Right lobe of liver (tissue), 6 donors: ENCODE data around the gene CES4A. TPM values are rescaled to one million over a fixed set of nuclear protein-coding genes. Genes with fewer than 3 reads are reported as not detected.
A peak's percentile ranks its signal among the peaks of the same experiment; 100 is the strongest.

ENCODE experiments used
- ATAC-seq, 4 donors: fragments of 200-7000 bp; cut with Tn5 transposase; one replicate each; pipeline ENCODE4 v1.9.1; 2020; ENCODE audit warnings: mild to moderate bottlenecking in 4 of 4, moderate library complexity in 4 of 4
- DNase-seq, 3 donors: peaks; one replicate each; pipeline ENCODE4 v3.0.0-alpha.2; 2020
- H3K27ac ChIP-seq, 3 donors: fragments of 200-600 bp; one replicate each; pipeline ENCODE4 v1.8.0; 2022
- H3K27me3 ChIP-seq, 2 donors: fragments of 200-600 bp; one replicate each; pipeline ENCODE4 v1.8.0; 2022
- H3K36me3 ChIP-seq, 4 donors: fragments of 200-600 bp; sonication (generic) in 1 of 4; one replicate each; pipeline versions ENCODE4 v1.5.1 to v1.8.0; 2017 to 2022; ENCODE audit warnings: control low read depth in 1 of 4
- H3K4me1 ChIP-seq, 4 donors: fragments of 200-600 bp; sonication (generic) in 1 of 4; one replicate each; pipeline versions ENCODE4 v1.5.1 to v1.8.0; 2017 to 2022; ENCODE audit warnings: control low read depth in 1 of 4
- H3K4me3 ChIP-seq, 3 donors: fragments of 200-600 bp; one replicate each; pipeline ENCODE4 v1.8.0; 2022
- H3K9me3 ChIP-seq, 4 donors: fragments of 200-600 bp; sonication (generic) in 1 of 4; one replicate each; pipeline versions ENCODE4 v1.5.1 to v1.8.0; 2017 to 2022; ENCODE audit warnings: control low read depth in 1 of 4
- POLR2A ChIP-seq: fragments of 450-650 bp; IDR thresholded peaks from one replicate; pipeline ENCODE4 v1.6.1; 2017; ENCODE audit warnings: antibody characterized with exemption, mild to moderate bottlenecking
- WGBS: methylation state at CpG from one replicate; pipeline ENCODE4 v1.1.6; 2018; ENCODE audit warnings: low coverage, low lambda C conversion rate; ENCODE audit not compliant: insufficient coverage; ENCODE audit errors: missing lambda C conversion rate; 5-methylcytosine and 5-hydroxymethylcytosine counted together
- intact Hi-C, 2 donors: fragments of 100-400 bp; cut with DNase I; formaldehyde crosslinking; loops; one replicate each; pipeline versions ENCODE4 v1.11.2 to v1.14.1; 2022
- total RNA-seq, 6 experiments: library from RNA; depleted of rRNA in 2 of 6; stranded (reverse); fragments of >200 nt in 2 of 6; fragmentation: NEBNext Ultra II Directional in 3 of 6; extraction: Animal tissue kit (Norgen Biotek cat#: 25700) in 3 of 6; gene quantifications; one replicate each; pipeline versions ENCODE4 v1.1.0 to v1.2.4, GENCODE V29; 2016 to 2023
- TF ChIP-seq, protein P1 (sequence below), 4 donors: fragments of 200-600 bp in 3 of 4; fragments of 450-650 bp in 1 of 4; IDR thresholded peaks; one replicate each; pipeline versions ENCODE4 v1.5.1 to v1.8.0; 2016 to 2022; ENCODE audit warnings: antibody characterized with exemption in 4 of 4, mild to moderate bottlenecking in 2 of 4
- donor health status: DM: no; HTN: yes; CAD: no.
- donor health status: DM: no; HTN: no; CAD: no.
- donor health status: DM: no; HTN: no; CAD: no.
- donor health status: DM: no; HTN: yes; CAD: no.
- donor health status: DM: no; HTN: yes; CAD: no.

Gene CES4A
- total RNA-seq, 6 experiments from 2014 or later, result 5.2 to 54.7 (median 15.3) TPM

DNA sequence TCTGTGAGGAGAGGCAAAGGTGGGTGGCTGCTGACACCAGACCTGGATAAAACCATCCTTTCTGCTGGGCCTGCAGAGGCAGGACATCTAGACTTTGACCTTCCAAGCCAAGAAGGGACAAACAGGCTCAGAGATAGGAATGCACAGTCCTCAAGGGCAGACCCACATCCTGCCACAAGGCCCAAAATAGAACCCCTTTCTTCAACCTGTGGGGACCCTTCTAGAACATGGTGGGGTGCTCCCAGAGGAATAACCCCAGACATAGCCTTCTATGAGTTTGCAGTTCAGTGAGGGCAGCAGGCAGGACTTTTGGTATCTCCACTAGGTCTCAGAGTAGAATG lies 36.8 kb downstream of the CES4A start:
- no peak overlapping the region for H3K27ac ChIP-seq
- no peaks in the 10 kb centered on the region for H3K27me3 ChIP-seq
- no peaks in the 10 kb centered on the region for H3K9me3 ChIP-seq
- TF ChIP-seq, protein P1, sequence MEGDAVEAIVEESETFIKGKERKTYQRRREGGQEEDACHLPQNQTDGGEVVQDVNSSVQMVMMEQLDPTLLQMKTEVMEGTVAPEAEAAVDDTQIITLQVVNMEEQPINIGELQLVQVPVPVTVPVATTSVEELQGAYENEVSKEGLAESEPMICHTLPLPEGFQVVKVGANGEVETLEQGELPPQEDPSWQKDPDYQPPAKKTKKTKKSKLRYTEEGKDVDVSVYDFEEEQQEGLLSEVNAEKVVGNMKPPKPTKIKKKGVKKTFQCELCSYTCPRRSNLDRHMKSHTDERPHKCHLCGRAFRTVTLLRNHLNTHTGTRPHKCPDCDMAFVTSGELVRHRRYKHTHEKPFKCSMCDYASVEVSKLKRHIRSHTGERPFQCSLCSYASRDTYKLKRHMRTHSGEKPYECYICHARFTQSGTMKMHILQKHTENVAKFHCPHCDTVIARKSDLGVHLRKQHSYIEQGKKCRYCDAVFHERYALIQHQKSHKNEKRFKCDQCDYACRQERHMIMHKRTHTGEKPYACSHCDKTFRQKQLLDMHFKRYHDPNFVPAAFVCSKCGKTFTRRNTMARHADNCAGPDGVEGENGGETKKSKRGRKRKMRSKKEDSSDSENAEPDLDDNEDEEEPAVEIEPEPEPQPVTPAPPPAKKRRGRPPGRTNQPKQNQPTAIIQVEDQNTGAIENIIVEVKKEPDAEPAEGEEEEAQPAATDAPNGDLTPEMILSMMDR (IDR thresholded peaks at IDR 0.05), result no peak
- no peak for TF ChIP-seq POLR2A
- DNase-seq (peak in 1 of 3 donors; percentile 18), ATAC-seq (no peak)
- H3K36me3 ChIP-seq, result no peaks in the 10 kb centered on the region
- H3K4me3 ChIP-seq, result no peak overlapping the region
- intact Hi-C loops, result loop anchor here in 1 of 2 donors (10.0 kb wide), 1 partner anchor 80 kb away; the partner anchor contains the start of gene PHAF1
- H3K4me1 ChIP-seq, result peaks cover 0 to 3% (median under 1%) of the 10 kb centered on the region in 4 donors

- TF ChIP-seq, protein P1 (IDR thresholded peaks at IDR 0.05), result no peak
- TF ChIP-seq POLR2A, result no peak
- peak in 1 of 3 donors; percentile 27 for DNase-seq
- intact Hi-C loops, result loop anchor here in 1 of 2 donors (10.0 kb wide), 1 partner anchor 78 kb away; the partner anchor contains the start of gene PHAF1
- no peak overlapping the region for H3K27ac ChIP-seq
- no peaks in the 10 kb centered on the region for H3K36me3 ChIP-seq
- H3K4me3 ChIP-seq, result no peak overlapping the region
- peaks cover 0 to 15% (median 6%) of the 10 kb centered on the region in 4 donors for H3K4me1 ChIP-seq
- no peaks in the 10 kb centered on the region for H3K9me3 ChIP-seq
- no peak for ATAC-seq
- 96% methylated on average over 3 of the region's 4 CpGs for WGBS
- H3K27me3 ChIP-seq, result no peaks in the 10 kb centered on the region
These were observed 38.2 kb downstream of the CES4A start for GRCh38 chr16:67026570-67026969.

- Histone ChIP-seq H3K27ac (no peak overlapping the region), H3K4me3 (no peak overlapping the region), H3K4me1 (peaks cover 0 to 15% (median 6%) of the 10 kb centered on the region in 4 donors), H3K36me3 (no peaks in the 10 kb centered on the region), H3K9me3 (no peaks in the 10 kb centered on the region), H3K27me3 (no peaks in the 10 kb centered on the region)
- TF ChIP-seq, protein P1 (IDR thresholded peaks at IDR 0.05), result no peak
- no peak for TF ChIP-seq POLR2A
- ATAC-seq, result no peak
- 93% methylated on average over 5 of the region's 6 CpGs for WGBS
- peak in 1 of 3 donors; percentile 42 for DNase-seq
- intact Hi-C loops, result loop anchor here in 1 of 2 donors (10.0 kb wide), 1 partner anchor 78 kb away; the partner anchor contains the start of gene PHAF1
These were observed 38.7 kb downstream of the CES4A start for GRCh38 chr16:67027046-67027445.

DNA sequence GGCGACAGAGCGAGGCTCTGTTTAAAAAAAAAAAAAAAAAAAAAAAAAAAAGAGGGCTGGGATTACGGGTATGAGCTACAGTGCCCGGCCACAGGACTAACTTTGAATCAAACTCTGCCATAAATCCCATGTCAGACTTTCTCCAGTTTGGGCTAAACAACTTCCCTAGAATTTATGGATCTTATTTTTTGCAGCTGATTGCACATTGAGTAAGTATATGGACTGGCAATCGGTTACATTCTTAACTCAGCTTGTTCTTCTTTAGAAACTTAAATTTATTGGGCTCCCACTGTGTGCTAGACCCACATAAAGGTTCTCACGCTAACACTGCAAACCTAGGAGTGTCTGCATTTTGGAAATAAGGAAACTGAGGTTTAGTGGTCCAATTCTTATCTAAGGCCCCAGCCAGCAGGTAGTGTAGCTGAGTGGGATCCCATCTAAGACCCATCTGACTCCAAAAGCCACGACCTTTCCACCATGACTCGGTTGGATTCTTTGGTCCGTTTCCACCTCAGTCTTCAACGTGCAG lies 39.8 kb downstream of the CES4A start:
- WGBS, result 24% methylated on average over 5 of the region's 10 CpGs
- no peaks in the 10 kb centered on the region for H3K36me3 ChIP-seq
- no peak for TF ChIP-seq POLR2A
- TF ChIP-seq, protein P1 (IDR thresholded peaks at IDR 0.05), result no peak
- peak overlapping the region; percentile 89 to 94 (median 94) for H3K27ac ChIP-seq
- H3K27me3 ChIP-seq, result no peaks in the 10 kb centered on the region
- intact Hi-C loops, result loop anchor here in 1 of 2 donors (10.0 kb wide), 1 partner anchor 77 kb away; the partner anchor contains the start of gene PHAF1
- H3K4me3 ChIP-seq, result peak overlapping the region; percentile 45 to 89 (median 82)
- no peak for ATAC-seq
- H3K9me3 ChIP-seq, result no peaks in the 10 kb centered on the region
- no peak for DNase-seq
- peaks cover 0 to 15% (median 6%) of the 10 kb centered on the region in 4 donors for H3K4me1 ChIP-seq
